Effector memory CD8-positive, alpha-beta T cell (primary cell): ENCODE data around the gene GPR107.
A peak's percentile ranks its signal among the peaks of the same experiment; 100 is the strongest.

Experiments
- ATAC-seq: fragments of 150-1000 bp; cut with Tn5 transposase; replicated peaks from 2 replicates; pipeline ENCODE4 v1.10.0; 2021; ENCODE audit warnings: mild to moderate bottlenecking, moderate library complexity
- DNase-seq, 3 experiments: peaks; one replicate each; pipeline ENCODE4 v3.0.0; 2021
- H3K27ac Mint-ChIP-seq, 2 donors: one replicate each; pipeline ENCODE4 v1.8.0; 2022; ENCODE audit warnings: mild to moderate bottlenecking in 2 of 2, mixed read lengths in 2 of 2, moderate library complexity in 2 of 2
- H3K27me3 Mint-ChIP-seq, 2 donors: one replicate each; pipeline ENCODE4 v1.8.0; 2022; ENCODE audit warnings: mixed read lengths in 2 of 2
- H3K36me3 Mint-ChIP-seq: one replicate; pipeline ENCODE4 v1.8.0; 2022; ENCODE audit warnings: mild to moderate bottlenecking, moderate library complexity, mixed read lengths; ENCODE audit not compliant: insufficient read depth
- H3K4me1 Mint-ChIP-seq, 2 donors: one replicate each; pipeline ENCODE4 v1.8.0; 2022; ENCODE audit warnings: low read depth in 2 of 2, mixed read lengths in 2 of 2
- H3K4me3 Mint-ChIP-seq, 2 donors: one replicate each; pipeline ENCODE4 v1.8.0; 2022; ENCODE audit warnings: mild to moderate bottlenecking in 2 of 2, mixed read lengths in 2 of 2, moderate library complexity in 2 of 2
- H3K9me3 Mint-ChIP-seq, 2 donors: one replicate each; pipeline ENCODE4 v1.8.0; 2022; ENCODE audit warnings: mixed read lengths in 2 of 2

Gene GPR107

GRCh38 chr9:130036099-130036498 is 17.6 kb upstream of the GPR107 start:
- Mint-ChIP-seq H3K27me3 (no peaks in the 10 kb centered on the region), H3K27ac (peak overlapping the region; percentile 99 to 100), H3K4me3 (peak overlapping the region; percentile 99 to 100), H3K36me3 (peaks cover 93% of the 10 kb centered on the region), H3K9me3 (no peaks in the 10 kb centered on the region), H3K4me1 (peaks cover 72 to 83% of the 10 kb centered on the region in 2 donors)
- no peak for DNase-seq
- peak; percentile 33 for ATAC-seq

- Mint-ChIP-seq H3K36me3 (peaks cover 86% of the 10 kb centered on the region), H3K27ac (peak overlapping the region; percentile 99 to 100)
- no peak for DNase-seq
These were observed 14.1 kb upstream of the GPR107 start for GRCh38 chr9:130039528-130040147.

GRCh38 chr9:130040984-130041647 is 12.6 kb upstream of the GPR107 start:
- H3K27ac Mint-ChIP-seq = peak overlapping the region; percentile 99 to 100
- H3K9me3 Mint-ChIP-seq = no peaks in the 10 kb centered on the region
- DNase-seq (no peak), ATAC-seq (no peak)
- peak overlapping the region; percentile 99 to 100 for H3K4me3 Mint-ChIP-seq
- peaks cover 71% of the 10 kb centered on the region for H3K36me3 Mint-ChIP-seq
- no peaks in the 10 kb centered on the region for H3K27me3 Mint-ChIP-seq
- H3K4me1 Mint-ChIP-seq = peaks cover 52 to 58% of the 10 kb centered on the region in 2 donors

More at GRCh38 chr9:130039528-130040147, 14.1 kb upstream of the GPR107 start:
- Mint-ChIP-seq H3K27me3 (no peaks in the 10 kb centered on the region), H3K9me3 (no peaks in the 10 kb centered on the region), H3K4me3 (peak overlapping the region; percentile 99 to 100), H3K4me1 (peaks cover 57 to 60% of the 10 kb centered on the region in 2 donors)
- ATAC-seq = no peak

DNA sequence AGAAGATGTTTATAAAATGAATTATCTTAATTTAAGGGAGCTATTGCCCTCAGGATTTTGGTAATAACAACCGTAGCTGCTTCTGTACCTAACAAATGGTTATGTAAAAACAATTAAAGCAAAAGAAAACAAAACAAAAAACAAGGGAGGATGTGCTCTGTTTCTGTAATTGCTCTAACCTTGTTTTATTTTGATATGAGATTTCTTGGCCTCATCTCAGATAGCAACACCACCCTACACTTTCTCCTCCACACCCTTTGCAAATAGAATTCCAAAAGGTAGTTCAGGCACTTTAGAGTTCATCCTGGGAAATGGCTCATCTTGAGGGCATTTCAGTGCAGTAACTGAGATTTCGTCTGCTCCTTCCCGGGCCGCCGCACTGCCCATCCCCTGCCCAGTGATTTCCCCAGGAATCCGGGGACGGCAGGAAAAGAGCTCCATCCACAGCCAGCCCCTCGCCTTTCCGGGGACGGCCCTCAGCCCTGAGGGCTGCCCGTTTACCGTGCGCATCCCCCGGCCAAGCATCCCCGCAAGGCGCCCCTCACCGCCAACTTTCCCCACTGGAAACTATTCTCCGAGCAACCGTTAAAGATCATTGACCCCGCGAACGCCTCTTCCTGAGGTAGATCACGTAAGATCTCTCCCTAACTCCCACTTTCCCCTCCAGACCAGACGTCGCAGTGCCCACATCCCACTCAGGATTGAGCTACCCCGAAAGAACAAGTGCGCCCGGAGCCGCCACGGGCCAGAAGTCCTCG is 11.9 kb upstream of the GPR107 start:
- H3K9me3 Mint-ChIP-seq = no peaks in the 10 kb centered on the region
- H3K27ac Mint-ChIP-seq = peak overlapping the region; percentile 99 to 100
- no peaks in the 10 kb centered on the region for H3K27me3 Mint-ChIP-seq
- ATAC-seq (no peak), DNase-seq (no peak)
- peaks cover 64% of the 10 kb centered on the region for H3K36me3 Mint-ChIP-seq
- H3K4me3 Mint-ChIP-seq = peak overlapping the region; percentile 99 to 100
- H3K4me1 Mint-ChIP-seq = peaks cover 47 to 51% of the 10 kb centered on the region in 2 donors

DNA sequence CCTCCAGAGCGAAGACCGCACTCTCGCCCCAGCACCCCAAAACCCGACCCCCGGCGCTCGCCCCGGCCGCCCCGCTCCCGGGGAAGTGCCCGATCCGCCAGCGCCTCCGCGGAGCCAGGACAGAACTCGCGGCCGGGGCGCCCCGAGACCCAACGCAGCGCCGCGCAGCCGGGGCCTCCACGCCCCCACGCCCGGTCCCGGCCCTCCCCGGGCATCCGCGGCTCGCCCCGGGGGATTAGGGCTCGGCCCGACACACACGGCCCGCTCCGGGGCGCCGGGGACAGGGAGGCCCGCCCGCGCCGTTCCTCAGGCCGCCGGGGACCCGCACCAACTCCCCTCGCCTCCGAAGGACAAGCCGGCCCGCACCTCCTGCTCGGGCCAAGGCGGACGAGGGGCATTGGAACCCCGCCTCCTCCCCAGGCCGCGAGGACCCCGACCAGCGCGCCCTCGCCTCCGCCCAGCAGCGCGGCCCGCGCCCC is 11.3 kb upstream of the GPR107 start:
- DNase-seq (peak in 2 of 3 experiments; percentile 33 to 38), ATAC-seq (peak; percentile 5)
- Mint-ChIP-seq H3K4me3 (peak overlapping the region; percentile 99 to 100), H3K9me3 (no peaks in the 10 kb centered on the region), H3K27me3 (no peaks in the 10 kb centered on the region), H3K36me3 (peaks cover 58% of the 10 kb centered on the region), H3K27ac (peak overlapping the region; percentile 99 to 100), H3K4me1 (peaks cover 43 to 45% of the 10 kb centered on the region in 2 donors)

- Mint-ChIP-seq H3K27ac (peak within 1 kb of the TSS; percentile 99 to 100), H3K9me3 (no peaks in the 10 kb centered on the region), H3K4me1 (peaks cover 43 to 44% of the 10 kb centered on the region in 2 donors), H3K36me3 (peaks cover 55% of the 10 kb centered on the region), H3K27me3 (no peaks in the 10 kb centered on the region), H3K4me3 (peak within 1 kb of the TSS; percentile 99 to 100)
- DNase-seq (peak; percentile 69 to 76 (median 73)), ATAC-seq (peak; percentile 66)
These were observed 10.6 kb upstream of the GPR107 start, which contains the start of gene FNBP1 for GRCh38 chr9:130042885-130043653. Gene FNBP1 (minus strand): TSS chr9:130043189. CDS start chr9:130042975, 214 bp downstream.

DNA sequence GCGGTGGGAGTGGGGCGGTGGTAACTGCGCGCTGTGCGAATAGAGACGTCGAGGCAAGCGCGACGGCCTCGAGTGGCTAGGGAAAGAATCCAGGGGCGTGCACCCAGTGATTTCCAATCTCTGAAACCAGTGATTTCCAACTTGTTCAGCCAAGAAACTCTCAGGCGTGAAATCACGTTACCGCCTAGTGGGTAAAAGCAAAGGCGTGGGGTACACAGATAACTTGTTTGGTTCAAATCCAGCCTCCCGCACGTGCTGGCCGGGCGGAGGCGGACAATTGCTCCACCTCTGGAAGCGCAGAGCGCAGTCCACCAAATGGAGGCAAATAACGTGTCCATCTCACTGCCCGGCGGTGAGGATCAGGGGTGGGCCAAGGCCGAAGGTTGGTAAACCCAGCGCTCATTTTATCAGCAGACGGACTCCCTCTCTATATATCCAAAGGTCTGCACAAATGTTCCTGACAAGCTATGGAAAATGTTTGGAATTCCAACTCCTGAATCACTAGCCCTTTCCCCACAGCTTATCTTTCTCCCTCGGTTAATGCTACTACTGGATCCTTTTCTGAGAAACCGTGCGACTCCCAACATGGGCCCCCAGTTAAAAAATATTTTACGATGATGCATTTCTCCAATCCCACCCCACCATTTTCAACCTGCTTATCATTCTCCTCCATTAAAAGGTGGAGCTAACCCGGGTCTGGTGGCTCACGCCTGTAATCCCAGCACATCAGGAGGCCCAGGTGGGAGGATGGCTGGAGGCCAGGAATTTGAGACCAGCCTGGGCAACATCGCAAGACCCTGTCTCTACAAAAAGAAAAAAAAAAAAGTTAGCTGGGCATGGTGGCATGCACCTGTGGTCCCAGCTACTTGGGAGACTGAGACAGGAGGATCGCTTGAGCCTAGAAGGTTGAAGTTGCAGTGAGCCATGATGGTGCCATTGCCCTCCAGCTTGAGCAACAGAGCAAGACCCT is 9.8 kb upstream of the GPR107 start:
- Mint-ChIP-seq H3K9me3 (no peaks in the 10 kb centered on the region), H3K27me3 (no peaks in the 10 kb centered on the region), H3K36me3 (peaks cover 49% of the 10 kb centered on the region), H3K4me3 (peak overlapping the region; percentile 99 to 100), H3K4me1 (peaks cover 38 to 39% of the 10 kb centered on the region in 2 donors), H3K27ac (peak overlapping the region; percentile 91 to 96)
- no peak for ATAC-seq
- DNase-seq = no peak

- no peak for ATAC-seq
- no peak for DNase-seq
- peaks cover 25 to 28% of the 10 kb centered on the region in 2 donors for H3K4me1 Mint-ChIP-seq
- no peaks in the 10 kb centered on the region for H3K27me3 Mint-ChIP-seq
- H3K9me3 Mint-ChIP-seq = no peaks in the 10 kb centered on the region
- H3K36me3 Mint-ChIP-seq = peaks cover 32% of the 10 kb centered on the region
- H3K27ac Mint-ChIP-seq = peak overlapping the region; percentile 13 to 91
- H3K4me3 Mint-ChIP-seq = peak overlapping the region; percentile 46 to 99
These were observed 7.8 kb upstream of the GPR107 start for GRCh38 chr9:130045725-130046450.

- Mint-ChIP-seq H3K4me3 (no peak overlapping the region), H3K27me3 (no peaks in the 10 kb centered on the region), H3K4me1 (peaks cover 14 to 26% of the 10 kb centered on the region in 2 donors), H3K27ac (no peak overlapping the region), H3K36me3 (peaks cover 7% of the 10 kb centered on the region), H3K9me3 (no peaks in the 10 kb centered on the region)
- no peak for DNase-seq
- no peak for ATAC-seq
These were observed 4.1 kb upstream of the GPR107 start for GRCh38 chr9:130049431-130050210.

DNA sequence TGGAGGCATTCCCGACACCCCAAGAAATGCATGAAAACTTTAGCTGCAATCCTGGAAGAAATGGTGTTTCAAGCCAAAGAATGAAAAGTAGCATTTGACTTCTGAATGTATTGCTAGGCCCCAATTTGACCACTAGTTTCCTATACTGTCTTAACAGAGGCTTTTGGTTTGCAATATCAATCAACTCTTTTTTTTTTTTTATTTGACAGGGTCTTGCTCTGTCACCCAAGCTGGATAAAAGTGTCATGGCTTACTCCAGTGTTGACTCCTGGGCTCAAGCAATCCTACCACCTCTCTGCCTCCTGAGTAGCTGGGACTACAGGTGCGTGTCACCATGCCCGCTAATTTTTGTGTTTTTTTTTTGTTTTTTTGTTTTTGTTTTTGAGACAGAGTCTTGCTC is 3.2 kb upstream of the GPR107 start:
- Mint-ChIP-seq H3K9me3 (no peaks in the 10 kb centered on the region), H3K27ac (no peak overlapping the region), H3K4me1 (peaks cover 7 to 20% of the 10 kb centered on the region in 2 donors), H3K36me3 (peaks cover 11% of the 10 kb centered on the region), H3K4me3 (no peak overlapping the region), H3K27me3 (no peaks in the 10 kb centered on the region)
- DNase-seq (no peak), ATAC-seq (no peak)

GRCh38 chr9:130051855-130052254 is 1.9 kb upstream of the GPR107 start:
- Mint-ChIP-seq H3K27ac (no peak overlapping the region), H3K27me3 (no peaks in the 10 kb centered on the region), H3K4me3 (peak overlapping the region in 1 of 2 donors; percentile 5), H3K9me3 (no peaks in the 10 kb centered on the region), H3K36me3 (peaks cover 13% of the 10 kb centered on the region), H3K4me1 (peaks cover 5 to 13% of the 10 kb centered on the region in 2 donors)
- ATAC-seq (no peak), DNase-seq (no peak)
